Non-pigmented ciliary epithelial cell (primary cell): ENCODE results near the gene TBC1D5.

Experiments
- DNase-seq: peaks from one replicate; pipeline ENCODE4 v3.0.0-alpha.2; 2010; ENCODE audit warnings: low read depth

Gene TBC1D5

DNA sequence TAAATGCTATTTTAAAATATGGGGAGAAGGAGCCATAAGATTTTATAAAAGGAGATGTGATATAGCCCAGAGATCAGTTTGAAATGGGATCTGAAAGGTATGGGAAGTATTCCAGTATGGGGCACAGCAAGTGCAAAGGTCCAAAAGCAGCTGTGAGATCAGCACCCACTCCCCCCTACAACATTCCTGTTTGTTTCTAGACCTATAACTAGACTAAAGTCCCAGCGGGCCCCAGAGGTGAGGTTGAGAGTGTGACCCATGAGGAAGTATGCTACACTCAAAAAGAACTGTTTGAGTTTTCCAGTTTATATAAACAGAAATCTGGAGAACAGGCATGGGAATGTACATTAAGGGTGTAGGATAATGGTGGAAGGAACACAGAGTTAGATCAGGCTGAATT lies 152.5 kb downstream of the TBC1D5 start:
- no peak for DNase-seq

- no peak for DNase-seq
Observed at GRCh38 chr3:17588422-17588821, 154.0 kb downstream of the TBC1D5 start.

GRCh38 chr3:17585394-17586325 lies 156.8 kb downstream of the TBC1D5 start:
- DNase-seq = no peak

- DNase-seq = no peak
Observed at GRCh38 chr3:17584066-17584465, 158.4 kb downstream of the TBC1D5 start.

GRCh38 chr3:17583530-17583929 lies 158.9 kb downstream of the TBC1D5 start:
- DNase-seq = no peak

GRCh38 chr3:17581421-17582080 lies 160.9 kb downstream of the TBC1D5 start:
- DNase-seq = no peak

DNA sequence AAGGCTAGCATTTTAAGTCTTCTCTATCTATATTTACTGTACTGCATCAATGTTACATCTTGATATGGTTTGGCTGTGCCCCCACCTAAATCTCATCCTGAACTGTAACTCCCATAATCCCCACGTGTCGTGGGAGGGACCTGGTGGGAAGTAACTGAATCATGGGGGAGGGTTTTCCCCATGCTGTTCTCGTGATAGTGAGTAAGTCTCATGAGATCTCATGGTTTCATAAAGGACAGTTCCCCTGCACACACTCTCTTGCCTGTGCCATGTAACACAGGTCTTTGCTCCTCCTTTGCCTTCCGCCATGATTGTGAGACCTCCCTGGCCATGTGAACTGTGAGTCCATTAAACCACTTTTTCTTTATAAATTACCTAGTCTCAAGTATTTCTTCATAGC lies 161.5 kb downstream of the TBC1D5 start:
- DNase-seq = no peak

- no peak for DNase-seq
Observed at GRCh38 chr3:17579289-17580031, 163.0 kb downstream of the TBC1D5 start.

GRCh38 chr3:17577796-17578520 lies 164.5 kb downstream of the TBC1D5 start:
- DNase-seq = no peak

DNA sequence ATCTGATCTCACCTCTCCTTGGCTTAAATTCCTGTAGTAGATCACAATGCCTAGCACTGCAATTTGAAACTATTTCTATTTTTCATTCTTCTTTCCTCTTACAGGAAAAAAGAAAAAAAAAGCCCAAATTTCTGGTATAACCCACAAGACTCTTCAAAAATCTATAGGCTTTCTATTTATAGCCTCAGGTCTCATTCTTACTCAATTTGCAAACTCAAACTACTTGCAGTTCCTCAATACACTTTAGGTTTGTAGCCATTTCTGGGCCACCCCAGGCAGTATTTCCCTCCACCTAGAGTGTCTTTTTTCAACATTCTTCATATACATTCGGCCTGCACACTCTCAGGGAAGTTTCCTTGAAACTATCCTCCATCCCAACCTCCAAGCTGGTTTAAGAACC lies 169.0 kb downstream of the TBC1D5 start:
- no peak for DNase-seq

DNA sequence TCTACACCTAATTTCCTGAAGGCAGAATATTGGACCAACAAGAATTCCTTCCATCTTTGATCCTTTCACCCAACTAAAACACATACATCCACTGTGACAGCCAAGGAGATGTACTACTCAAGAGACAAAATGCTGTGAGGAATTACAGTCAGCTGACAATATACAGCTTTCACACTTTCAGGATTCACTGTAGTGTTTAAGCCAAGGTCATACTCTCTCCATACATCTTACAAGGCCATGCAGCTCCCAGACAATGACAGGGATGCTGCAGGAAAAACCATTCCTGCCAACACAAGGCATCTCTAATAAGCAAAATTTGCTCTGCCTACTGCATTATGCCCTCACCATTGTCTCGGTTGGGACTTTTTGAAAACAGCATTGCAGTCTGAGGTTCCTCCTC lies 170.7 kb downstream of the TBC1D5 start:
- no peak for DNase-seq

DNA sequence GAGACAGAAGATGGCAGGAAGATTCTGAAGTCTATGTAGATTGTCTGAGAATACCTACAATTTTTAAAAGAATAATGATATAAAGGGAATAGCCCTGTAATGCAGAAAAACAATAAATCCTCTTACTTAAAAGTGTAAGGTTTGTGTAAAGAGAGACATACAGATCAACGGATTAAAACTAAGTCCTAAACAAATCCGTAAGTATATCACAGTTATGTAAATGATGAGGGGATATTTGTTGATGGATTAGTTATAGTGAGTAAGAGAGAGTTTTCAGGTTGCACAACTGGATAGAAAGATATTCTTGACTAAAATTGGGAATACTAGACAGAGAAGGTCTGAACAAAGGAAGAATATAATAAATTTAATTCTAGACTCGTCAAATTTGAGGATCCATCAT lies 179.6 kb downstream of the TBC1D5 start:
- DNase-seq = no peak

DNA sequence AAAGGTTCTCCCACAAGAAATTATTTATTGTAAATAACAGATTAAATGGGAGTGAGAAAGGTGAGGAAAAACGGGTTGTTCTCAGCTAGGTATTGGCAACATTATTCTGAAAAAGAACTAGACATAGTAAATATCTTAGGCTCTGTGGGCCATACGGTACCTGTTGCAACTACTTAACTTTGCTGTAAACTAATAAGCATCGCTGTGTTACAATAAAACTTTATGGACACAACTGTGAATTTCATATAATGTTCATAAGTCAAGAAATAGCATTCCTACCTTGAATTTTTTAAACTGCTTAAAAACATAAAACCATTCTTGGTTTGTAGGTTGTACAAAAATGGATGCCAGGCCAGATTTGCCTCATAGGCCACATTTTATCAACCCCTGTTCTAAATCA lies 183.9 kb downstream of the TBC1D5 start:
- DNase-seq = no peak

- no peak for DNase-seq
Observed at GRCh38 chr3:17557749-17558463, 184.5 kb downstream of the TBC1D5 start.

- DNase-seq = no peak
Observed at GRCh38 chr3:17555525-17555924, 186.9 kb downstream of the TBC1D5 start.

DNA sequence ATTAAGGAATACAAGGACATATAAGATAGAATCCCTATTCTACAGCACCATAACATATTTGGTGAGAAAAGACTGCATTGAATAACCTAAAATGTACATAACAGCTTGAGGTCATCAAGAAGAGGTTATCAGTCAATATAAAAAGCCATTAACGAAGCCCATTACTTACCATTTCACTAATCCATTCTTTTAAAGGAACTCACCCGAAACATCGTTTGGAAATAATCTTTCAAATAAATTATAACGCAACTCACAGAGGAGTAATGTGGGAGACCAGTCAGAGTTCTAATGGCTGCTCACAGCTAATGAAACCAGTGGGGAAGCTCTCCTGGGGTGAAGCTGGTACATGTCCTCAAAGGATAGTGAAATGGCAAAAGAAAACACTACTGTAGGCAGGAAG lies 188.4 kb downstream of the TBC1D5 start:
- DNase-seq = no peak

- DNase-seq = no peak
Observed at GRCh38 chr3:17553080-17553479, 189.4 kb downstream of the TBC1D5 start.

GRCh38 chr3:17552351-17552750 lies 190.1 kb downstream of the TBC1D5 start:
- DNase-seq = no peak

- DNase-seq = no peak
Observed at GRCh38 chr3:17551895-17552294, 190.5 kb downstream of the TBC1D5 start.

DNA sequence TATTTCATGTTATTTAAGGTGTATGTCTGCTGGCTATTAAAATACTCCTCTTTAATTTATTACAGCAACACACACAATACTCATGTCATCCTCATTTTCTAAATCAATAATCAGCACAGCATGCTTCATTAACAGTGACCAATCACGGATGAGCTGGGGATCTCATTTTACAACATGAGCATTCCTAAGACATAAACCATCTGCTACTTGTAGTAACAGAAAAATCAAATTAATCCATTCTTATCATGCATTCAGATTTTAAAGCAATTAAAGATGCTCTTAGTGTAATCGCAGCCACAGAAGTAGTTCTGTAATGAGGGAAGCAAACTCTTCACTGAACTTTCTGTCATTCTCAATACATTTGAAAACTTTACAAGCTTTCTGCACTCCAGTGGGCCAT lies 191.1 kb downstream of the TBC1D5 start:
- no peak for DNase-seq

- no peak for DNase-seq
Observed at GRCh38 chr3:17550624-17551023, 191.8 kb downstream of the TBC1D5 start.
